Memory B cell (primary cell): Measurements from ENCODE around the gene PKM.
A peak's percentile ranks its signal among the peaks of the same experiment; 100 is the strongest.

Experiments
- ATAC-seq: fragments of 150-1000 bp; cut with Tn5 transposase; 2 replicates; pipeline ENCODE4 v1.10.0; 2021; ENCODE audit warnings: low read depth, mild to moderate bottlenecking, moderate library complexity
- DNase-seq, 2 donors: peaks; one replicate each; pipeline ENCODE4 v3.0.0; 2022; ENCODE audit warnings: low spot score in 2 of 2
- H3K27ac Mint-ChIP-seq: one replicate; pipeline ENCODE4 v1.8.0; 2022; ENCODE audit warnings: mild to moderate bottlenecking, moderate library complexity, mixed read lengths
- H3K27me3 Mint-ChIP-seq: one replicate; pipeline ENCODE4 v1.8.0; 2022; ENCODE audit warnings: mixed read lengths
- H3K36me3 Mint-ChIP-seq: one replicate; pipeline ENCODE4 v1.8.0; 2022; ENCODE audit warnings: mild to moderate bottlenecking, mixed read lengths
- H3K4me1 Mint-ChIP-seq: one replicate; pipeline ENCODE4 v1.8.0; 2022; ENCODE audit warnings: mixed read lengths
- H3K4me3 Mint-ChIP-seq: one replicate; pipeline ENCODE4 v1.8.0; 2022; ENCODE audit warnings: mild to moderate bottlenecking, moderate library complexity, mixed read lengths
- H3K9me3 Mint-ChIP-seq: one replicate; pipeline ENCODE4 v1.8.0; 2022; ENCODE audit warnings: mixed read lengths

The PKM gene

GRCh38 chr15:72156928-72157327 lies 74.1 kb downstream of the PKM start:
- DNase-seq, result no peak
- no peak for ATAC-seq
- Mint-ChIP-seq H3K4me3 (no peak overlapping the region), H3K9me3 (no peaks in the 10 kb centered on the region), H3K27ac (no peak overlapping the region), H3K27me3 (peaks cover 2% of the 10 kb centered on the region), H3K4me1 (peaks cover 3% of the 10 kb centered on the region), H3K36me3 (no peaks in the 10 kb centered on the region)

DNA sequence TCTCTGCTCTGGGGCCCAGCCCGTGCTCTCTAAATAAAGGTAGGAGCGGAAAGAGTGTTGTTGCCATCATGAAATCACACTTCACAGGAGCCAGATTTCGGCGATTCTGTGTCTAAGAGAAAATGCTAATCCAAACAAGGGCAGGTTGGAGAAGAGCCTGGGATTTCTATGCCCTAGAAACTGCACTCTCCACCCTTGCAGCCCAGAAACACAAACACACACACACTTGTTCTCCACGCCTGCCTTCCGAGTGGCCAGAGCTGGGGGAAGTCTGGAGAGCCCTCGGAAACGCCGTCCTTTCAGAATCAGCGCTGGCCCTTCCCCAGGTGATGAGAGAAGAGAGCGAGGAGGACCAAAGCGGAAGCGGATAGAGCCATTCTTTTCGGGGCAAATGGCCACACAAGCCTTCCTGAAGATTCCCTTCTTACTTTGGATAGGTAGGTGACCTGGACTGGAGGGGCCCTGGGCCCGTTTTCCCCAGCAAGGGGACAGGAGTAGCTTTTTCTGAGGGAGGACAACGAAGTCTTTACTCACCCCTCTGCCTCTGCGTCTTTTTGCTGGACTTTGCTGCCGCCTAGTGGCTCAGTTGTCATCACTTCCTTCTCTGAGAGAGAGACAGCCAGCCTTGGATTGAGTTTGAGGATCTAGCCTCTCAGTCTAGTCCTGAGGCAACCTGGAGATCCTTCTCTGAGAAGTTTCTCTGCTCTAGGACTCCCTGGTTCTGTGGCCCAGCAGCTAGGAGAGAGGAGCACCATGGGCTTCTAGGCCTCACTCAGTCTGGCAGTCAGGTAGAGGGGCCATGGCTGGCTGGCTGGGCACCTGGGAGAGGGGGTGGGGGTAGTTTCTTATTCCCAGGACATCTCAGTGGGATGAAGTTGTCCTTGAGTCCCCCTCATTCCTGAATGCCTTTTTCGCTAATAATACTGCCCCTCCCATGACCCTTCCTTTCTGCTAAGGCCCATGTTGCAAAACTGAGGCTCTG lies 75.1 kb downstream of the PKM start:
- H3K4me3 Mint-ChIP-seq, result peak overlapping the region; percentile 77

GRCh38 chr15:72155003-72155621 lies 75.9 kb downstream of the PKM start:
- H3K4me1 Mint-ChIP-seq, result peaks cover 3% of the 10 kb centered on the region
- peaks cover 2% of the 10 kb centered on the region for H3K27me3 Mint-ChIP-seq
- H3K9me3 Mint-ChIP-seq, result no peaks in the 10 kb centered on the region
- no peaks in the 10 kb centered on the region for H3K36me3 Mint-ChIP-seq
- no peak overlapping the region for H3K4me3 Mint-ChIP-seq
- ATAC-seq (no peak), DNase-seq (no peak)
- no peak overlapping the region for H3K27ac Mint-ChIP-seq

More for the DNA sequence above, 75.1 kb downstream of the PKM start:
- H3K4me1 Mint-ChIP-seq, result peaks cover 3% of the 10 kb centered on the region
- H3K27ac Mint-ChIP-seq, result no peak overlapping the region
- DNase-seq, result peak; percentile 83 to 86
- ATAC-seq, result peak; percentile 97
- no peaks in the 10 kb centered on the region for H3K36me3 Mint-ChIP-seq
- H3K9me3 Mint-ChIP-seq, result no peaks in the 10 kb centered on the region
- H3K27me3 Mint-ChIP-seq, result peaks cover 2% of the 10 kb centered on the region

DNA sequence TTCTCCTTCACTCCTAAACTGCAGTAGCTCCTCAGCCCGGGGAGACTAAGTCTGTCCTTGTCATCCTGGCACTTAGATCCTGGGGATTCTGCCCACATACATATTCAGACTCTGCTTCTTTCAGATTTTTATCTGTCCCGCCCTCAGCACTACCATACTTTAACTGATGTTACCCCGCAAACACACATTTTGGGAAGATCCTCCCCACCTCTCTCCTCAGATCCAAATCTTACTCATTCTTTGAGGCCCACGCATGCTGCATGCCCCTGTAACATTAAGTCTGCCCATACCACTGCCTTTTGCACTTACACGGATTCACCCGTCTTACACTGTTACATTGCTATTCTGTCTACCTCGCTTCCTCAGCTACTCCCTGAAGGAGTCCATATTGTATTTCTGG lies 76.7 kb downstream of the PKM start:
- DNase-seq (no peak), ATAC-seq (no peak)
- Mint-ChIP-seq H3K27me3 (peaks cover 2% of the 10 kb centered on the region), H3K4me1 (peaks cover 3% of the 10 kb centered on the region), H3K9me3 (no peaks in the 10 kb centered on the region), H3K36me3 (no peaks in the 10 kb centered on the region), H3K4me3 (no peak overlapping the region), H3K27ac (no peak overlapping the region)

DNA sequence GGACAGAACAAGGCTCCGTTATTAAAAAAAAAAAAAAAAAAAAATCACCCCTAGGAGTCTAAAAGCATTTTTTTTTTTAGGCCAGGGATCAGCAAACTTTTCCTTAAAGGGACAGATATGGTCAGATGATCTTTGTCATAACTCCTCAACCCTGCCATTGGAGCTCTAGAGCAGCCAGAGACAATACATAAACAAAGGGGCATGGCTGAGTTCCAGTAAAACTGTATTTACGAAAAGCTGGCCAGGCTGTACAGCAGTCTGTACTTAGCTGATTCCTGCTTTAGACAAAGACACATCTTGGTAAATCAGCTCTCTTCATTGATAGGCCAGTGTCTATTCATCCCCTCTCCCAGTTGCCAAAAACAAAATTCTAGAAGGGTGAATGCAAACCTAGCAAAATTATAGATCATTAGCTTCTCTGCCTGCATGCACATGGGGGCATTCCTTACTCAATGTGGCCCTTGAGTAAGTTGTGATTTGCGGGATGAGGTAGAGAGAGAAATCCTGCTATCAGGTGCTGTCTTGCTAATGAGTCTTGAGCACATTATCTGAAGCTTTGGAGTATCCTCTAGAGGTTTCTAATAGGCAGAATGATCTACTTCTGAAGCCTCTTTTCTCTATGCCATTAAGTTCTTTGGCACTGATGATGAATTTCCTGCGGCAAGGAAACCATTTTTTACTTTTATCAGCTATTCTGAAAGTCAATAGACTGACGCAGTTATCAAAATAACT lies 77.6 kb downstream of the PKM start:
- Mint-ChIP-seq H3K27ac (no peak overlapping the region), H3K9me3 (no peaks in the 10 kb centered on the region), H3K4me1 (peaks cover 3% of the 10 kb centered on the region), H3K36me3 (no peaks in the 10 kb centered on the region), H3K4me3 (no peak overlapping the region), H3K27me3 (no peaks in the 10 kb centered on the region)
- ATAC-seq (no peak), DNase-seq (no peak)
